Measurements from ENCODE around the gene EML4. TPM values are rescaled to one million over a fixed set of nuclear protein-coding genes. Genes with fewer than 3 reads are reported as not detected.
A peak's percentile ranks its signal among the peaks of the same experiment; 100 is the strongest.

The EML4 gene
- total RNA-seq, 1 donor from 2014 or later = 33.7 TPM

DNA sequence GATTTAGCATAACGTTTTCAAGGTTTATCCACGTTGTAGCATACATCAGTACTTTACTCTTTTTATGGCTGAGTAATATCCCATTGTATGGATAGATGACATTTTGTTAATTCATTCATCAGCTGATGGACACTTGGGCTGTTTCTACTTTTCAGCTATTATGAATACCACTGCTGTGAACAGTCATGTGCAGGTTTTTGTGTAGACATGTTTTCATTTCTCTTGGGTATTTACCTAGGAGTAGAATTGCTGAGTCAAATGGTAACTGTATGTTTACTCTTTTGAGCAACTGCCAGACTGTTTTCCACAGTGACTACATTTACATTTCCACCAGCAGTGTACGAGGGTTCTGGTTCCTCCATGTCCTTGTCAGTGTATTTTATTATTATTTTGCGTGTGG lies 158.0 kb downstream of the EML4 start:
- DNase-seq (ENCODE audit: low read depth) = no peak
- no peak overlapping the region for H3K4me3 ChIP-seq (ENCODE audit: low read depth, low read length)
- no peak for TF ChIP-seq CTCF (conservative IDR thresholded peaks at IDR 0.05; ENCODE audit: low read depth, low read length)

DNA sequence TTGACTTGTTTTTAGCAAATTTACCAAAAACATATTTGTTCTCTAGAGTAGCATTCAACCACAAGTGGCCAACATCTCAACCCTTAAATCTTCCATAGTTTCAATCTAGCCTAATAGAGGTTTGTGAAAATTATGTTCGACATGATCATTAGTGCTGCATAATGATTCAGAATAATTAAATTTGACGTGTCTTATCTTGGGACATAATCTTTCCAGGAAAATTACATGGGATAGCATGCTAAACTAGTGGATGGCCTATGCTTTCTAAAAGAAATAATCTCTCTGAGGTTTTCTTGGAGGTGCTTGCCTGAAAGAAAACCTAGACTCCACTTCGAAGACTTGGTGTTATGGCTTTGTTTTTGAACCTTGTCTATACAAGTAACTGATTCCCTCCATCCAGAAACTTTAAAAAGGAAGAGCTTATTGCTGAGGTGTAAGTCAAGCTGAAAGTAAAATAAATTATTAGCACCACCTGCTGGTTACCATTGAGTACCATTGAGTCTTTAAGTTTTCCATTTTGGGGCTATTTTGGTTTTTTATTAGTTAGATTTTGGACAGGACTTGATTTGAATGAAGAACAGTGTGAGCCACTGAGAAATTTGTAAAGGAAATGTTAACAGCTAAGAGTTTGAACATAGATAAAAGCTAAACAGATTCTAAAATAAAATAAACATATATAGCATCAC lies 159.1 kb downstream of the EML4 start:
- no peak overlapping the region for H3K4me3 ChIP-seq (ENCODE audit: low read depth, low read length)
- no peak for DNase-seq (ENCODE audit: low read depth)
- TF ChIP-seq CTCF (conservative IDR thresholded peaks at IDR 0.05; ENCODE audit: low read depth, low read length) = peak; percentile 50

DNA sequence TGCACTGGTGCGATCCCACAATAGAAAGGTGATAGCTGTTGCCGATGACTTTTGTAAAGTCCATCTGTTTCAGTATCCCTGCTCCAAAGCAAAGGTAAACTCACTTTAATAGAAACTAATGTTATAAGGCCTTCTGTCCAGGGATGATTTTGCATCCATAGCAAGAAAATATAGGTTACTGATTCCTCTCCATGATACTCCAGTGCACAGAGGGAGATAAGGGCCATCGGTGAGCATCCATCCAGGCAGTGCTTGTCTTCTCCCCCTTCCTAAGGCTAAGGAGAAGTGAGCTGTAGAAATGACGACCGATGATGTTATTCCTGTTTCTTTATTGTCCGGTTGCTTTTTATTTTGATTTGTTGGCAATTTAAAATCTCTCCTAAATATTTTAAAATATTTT lies 159.8 kb downstream of the EML4 start:
- no peak for TF ChIP-seq CTCF (conservative IDR thresholded peaks at IDR 0.05; ENCODE audit: low read depth, low read length)
- no peak overlapping the region for H3K4me3 ChIP-seq (ENCODE audit: low read depth, low read length)
- DNase-seq (ENCODE audit: low read depth) = no peak

- DNase-seq (ENCODE audit: low read depth) = no peak
- TF ChIP-seq CTCF (conservative IDR thresholded peaks at IDR 0.05; ENCODE audit: low read depth, low read length) = no peak
- H3K4me3 ChIP-seq (ENCODE audit: low read depth, low read length) = no peak overlapping the region
Observed at GRCh38 chr2:42329736-42330135, 160.6 kb downstream of the EML4 start.

- H3K4me3 ChIP-seq (ENCODE audit: low read depth, low read length) = no peak overlapping the region
- DNase-seq (ENCODE audit: low read depth) = no peak
- no peak for TF ChIP-seq CTCF (conservative IDR thresholded peaks at IDR 0.05; ENCODE audit: low read depth, low read length)
Observed at GRCh38 chr2:42331569-42332284, 162.6 kb downstream of the EML4 start.

GRCh38 chr2:42332575-42332974 lies 163.4 kb downstream of the EML4 start:
- no peak for TF ChIP-seq CTCF (conservative IDR thresholded peaks at IDR 0.05; ENCODE audit: low read depth, low read length)
- DNase-seq (ENCODE audit: low read depth) = no peak
- H3K4me3 ChIP-seq (ENCODE audit: low read depth, low read length) = no peak overlapping the region

- TF ChIP-seq CTCF (conservative IDR thresholded peaks at IDR 0.05; ENCODE audit: low read depth, low read length) = no peak
- H3K4me3 ChIP-seq (ENCODE audit: low read depth, low read length) = no peak overlapping the region
- DNase-seq (ENCODE audit: low read depth) = no peak
Observed at GRCh38 chr2:42333579-42333978, 164.4 kb downstream of the EML4 start.
